Karpas-422 (cell line): Measurements from ENCODE around the gene SLC49A3. TPM values are rescaled to one million over a fixed set of nuclear protein-coding genes. Genes with fewer than 3 reads are reported as not detected.

Experiments
- DNase-seq: peaks from one replicate; pipeline ENCODE4 v3.0.0-alpha.2; 2015
- H2AFZ ChIP-seq: fragments of 200-600 bp; sonication (generic); 2 replicates; pipeline ENCODE4 v1.6.1; 2014; ENCODE audit warnings: antibody characterized with exemption, low read length, mixed read lengths
- H3K27ac ChIP-seq: fragments of 200-600 bp; sonication (generic); 2 replicates; pipeline ENCODE4 v1.5.1; 2014; ENCODE audit warnings: mild to moderate bottlenecking, low read length, moderate library complexity
- H3K27me3 ChIP-seq: fragments of 200-600 bp; sonication (generic); 2 replicates; pipeline ENCODE4 v1.6.1; 2014; ENCODE audit warnings: low read length, mixed read lengths
- H3K36me3 ChIP-seq: fragments of 200-600 bp; sonication (generic); 2 replicates; pipeline ENCODE4 v1.6.1; 2014; ENCODE audit warnings: low read length, mixed read lengths; ENCODE audit not compliant: insufficient read depth
- H3K4me1 ChIP-seq: fragments of 200-600 bp; sonication (generic); 2 replicates; pipeline ENCODE4 v1.6.1; 2014; ENCODE audit warnings: mild to moderate bottlenecking, low read length, mixed read lengths
- H3K4me2 ChIP-seq: fragments of 200-600 bp; sonication (generic); 2 replicates; pipeline ENCODE4 v1.6.1; 2014; ENCODE audit warnings: low read length, low read depth, mild to moderate bottlenecking; ENCODE audit not compliant: poor library complexity, severe bottlenecking
- H3K4me3 ChIP-seq: fragments of 200-600 bp; sonication (generic); 2 replicates; pipeline ENCODE4 v1.5.1; 2014; ENCODE audit warnings: mild to moderate bottlenecking, antibody characterized with exemption, low read length, mixed read lengths
- H3K79me2 ChIP-seq: fragments of 200-600 bp; sonication (generic); 2 replicates; pipeline ENCODE4 v1.6.1; 2014; ENCODE audit warnings: mild to moderate bottlenecking, low read length, mixed read lengths
- H3K9ac ChIP-seq: fragments of 200-600 bp; sonication (generic); 2 replicates; pipeline ENCODE4 v1.6.0; 2014; ENCODE audit warnings: low read length
- H3K9me2 ChIP-seq: fragments of 200-600 bp; sonication (generic), shearing (Covaris generic); replicated peaks from 2 replicates; pipeline ENCODE4 v1.6.0; 2014; ENCODE audit warnings: mild to moderate bottlenecking, low read length, moderate library complexity; ENCODE audit not compliant: insufficient read depth
- H3K9me3 ChIP-seq: fragments of 300-700, 200-600 bp; sonication (generic); 2 replicates; pipeline ENCODE4 v1.6.1; 2014; ENCODE audit warnings: low read length, mixed read lengths
- H4K20me1 ChIP-seq: fragments of 200-600 bp; sonication (generic); 2 replicates; pipeline ENCODE4 v1.6.1; 2014; ENCODE audit warnings: mild to moderate bottlenecking, antibody characterized with exemption, low read length, low read depth; ENCODE audit not compliant: insufficient read depth
- total RNA-seq: library from RNA; depleted of rRNA; stranded (reverse); fragments of >200 nt; shearing (Covaris generic); gene quantifications from 2 replicates; pipeline ENCODE4 v1.2.3, GENCODE V29; 2014; ENCODE audit warnings: low replicate concordance

The SLC49A3 gene
- total RNA-seq, 1 experiment from 2014 or later: not detected

- no peaks in the 10 kb centered on the region for H3K9me2 ChIP-seq
- no peaks in the 10 kb centered on the region for H3K27me3 ChIP-seq
- no peak overlapping the region for H2AFZ ChIP-seq
- no peak overlapping the region for H3K4me3 ChIP-seq
- H3K79me2 ChIP-seq: no peaks in the 10 kb centered on the region
- H4K20me1 ChIP-seq: peaks cover 6% of the 10 kb centered on the region; the same call in 1 of the 2 replicates
- no peaks in the 10 kb centered on the region for H3K36me3 ChIP-seq
- peaks cover 24% of the 10 kb centered on the region for H3K4me1 ChIP-seq
- no peak overlapping the region for H3K27ac ChIP-seq
- no peak for DNase-seq
- H3K4me2 ChIP-seq: no peak overlapping the region
- no peaks in the 10 kb centered on the region for H3K9me3 ChIP-seq
- no peak overlapping the region for H3K9ac ChIP-seq
These were observed 7.1 kb downstream of the SLC49A3 start for GRCh38 chr4:681736-682451.

GRCh38 chr4:680928-681645, 7.9 kb downstream of the SLC49A3 start:
- H2AFZ ChIP-seq: no peak overlapping the region
- H3K9me2 ChIP-seq: no peaks in the 10 kb centered on the region
- no peaks in the 10 kb centered on the region for H3K27me3 ChIP-seq
- peak; percentile 54 for DNase-seq
- no peaks in the 10 kb centered on the region for H3K9me3 ChIP-seq
- H3K9ac ChIP-seq: 0 out of 2 replicates have a peak overlapping the region, but pooled peaks have one; percentile 9
- no peak overlapping the region for H3K27ac ChIP-seq
- H3K4me3 ChIP-seq: no peak overlapping the region
- H3K4me2 ChIP-seq: no peak overlapping the region
- H3K79me2 ChIP-seq: no peaks in the 10 kb centered on the region
- peaks cover 32% of the 10 kb centered on the region for H3K4me1 ChIP-seq
- no peaks in the 10 kb centered on the region for H3K36me3 ChIP-seq
- H4K20me1 ChIP-seq: peaks cover 6% of the 10 kb centered on the region; the same call in 1 of the 2 replicates

DNA sequence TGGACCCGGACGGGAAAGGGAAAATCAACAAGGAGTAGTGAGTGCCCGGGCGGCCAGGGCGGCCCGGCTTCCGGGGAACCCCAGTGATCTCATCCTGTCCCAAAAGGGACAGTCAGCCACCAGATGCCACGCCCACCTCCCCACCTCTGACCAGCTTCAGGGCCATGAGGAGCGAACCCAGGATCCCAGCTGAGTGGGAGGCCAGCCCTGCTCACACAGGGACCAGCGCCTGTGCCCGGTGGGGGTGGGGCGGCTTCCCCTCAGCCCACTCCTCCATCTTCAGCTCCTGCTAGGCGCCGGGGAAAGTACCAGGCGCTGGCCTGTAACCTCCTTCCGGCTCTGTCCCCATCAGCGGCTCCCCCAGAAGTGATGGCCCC, 8.4 kb downstream of the SLC49A3 start:
- Histone ChIP-seq H3K4me3 (no peak overlapping the region), H4K20me1 (peaks cover 6% of the 10 kb centered on the region; the same call in 1 of the 2 replicates), H3K4me2 (no peak overlapping the region), H3K27ac (no peak overlapping the region), H3K9me2 (no peaks in the 10 kb centered on the region), H3K9me3 (no peaks in the 10 kb centered on the region), H3K36me3 (no peaks in the 10 kb centered on the region; the same call in 1 of the 2 replicates), H2AFZ (no peak overlapping the region), H3K4me1 (peaks cover 37% of the 10 kb centered on the region), H3K79me2 (peaks cover under 1% of the 10 kb centered on the region), H3K27me3 (no peaks in the 10 kb centered on the region), H3K9ac (0 out of 2 replicates have a peak overlapping the region, but pooled peaks have one; percentile 9)
- no peak for DNase-seq

GRCh38 chr4:680091-680490, 8.9 kb downstream of the SLC49A3 start:
- Histone ChIP-seq H3K9me3 (no peaks in the 10 kb centered on the region), H3K27ac (no peak overlapping the region), H3K4me2 (no peak overlapping the region), H4K20me1 (peaks cover 6% of the 10 kb centered on the region; the same call in 1 of the 2 replicates), H3K9ac (no peak overlapping the region), H3K4me1 (peaks cover 42% of the 10 kb centered on the region), H3K4me3 (no peak overlapping the region), H2AFZ (no peak overlapping the region), H3K9me2 (no peaks in the 10 kb centered on the region), H3K79me2 (peaks cover 5% of the 10 kb centered on the region), H3K27me3 (no peaks in the 10 kb centered on the region), H3K36me3 (no peaks in the 10 kb centered on the region; the same call in 1 of the 2 replicates)
- DNase-seq: no peak

DNA sequence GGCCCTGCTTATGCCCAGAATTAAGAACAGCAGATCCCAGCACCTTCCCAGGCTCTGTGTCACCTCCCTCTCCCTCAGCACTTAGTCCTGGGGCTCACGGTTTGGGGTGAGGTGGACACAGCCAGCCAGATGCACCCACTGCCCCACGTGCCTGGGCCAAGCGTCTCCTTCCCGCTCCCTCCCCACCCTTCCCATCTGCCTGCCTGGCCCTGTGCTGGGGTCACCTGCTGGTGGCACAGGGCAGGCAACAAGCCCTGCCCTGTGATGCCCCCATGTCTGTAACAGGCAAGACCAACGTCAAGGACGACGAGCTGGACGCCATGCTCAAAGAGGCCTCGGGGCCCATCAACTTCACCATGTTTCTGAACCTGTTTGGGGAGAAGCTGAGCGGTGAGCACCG, 9.3 kb downstream of the SLC49A3 start:
- H3K4me1 ChIP-seq: peaks cover 44% of the 10 kb centered on the region
- H3K9me2 ChIP-seq: no peaks in the 10 kb centered on the region
- no peaks in the 10 kb centered on the region for H3K27me3 ChIP-seq
- no peaks in the 10 kb centered on the region for H3K9me3 ChIP-seq
- no peak overlapping the region for H3K4me3 ChIP-seq
- H3K4me2 ChIP-seq: no peak overlapping the region
- H2AFZ ChIP-seq: no peak overlapping the region
- DNase-seq: no peak
- peaks cover 10% of the 10 kb centered on the region for H3K79me2 ChIP-seq
- no peak overlapping the region for H3K9ac ChIP-seq
- no peaks in the 10 kb centered on the region; the same call in 1 of the 2 replicates for H3K36me3 ChIP-seq
- H3K27ac ChIP-seq: no peak overlapping the region
- H4K20me1 ChIP-seq: peaks cover 6% of the 10 kb centered on the region; the same call in 1 of the 2 replicates

GRCh38 chr4:679104-679481, 9.9 kb downstream of the SLC49A3 start:
- no peak overlapping the region for H2AFZ ChIP-seq
- H3K27ac ChIP-seq: no peak overlapping the region
- H3K79me2 ChIP-seq: peaks cover 12% of the 10 kb centered on the region
- peaks cover 6% of the 10 kb centered on the region; the same call in 1 of the 2 replicates for H4K20me1 ChIP-seq
- no peaks in the 10 kb centered on the region for H3K27me3 ChIP-seq
- no peak overlapping the region for H3K9ac ChIP-seq
- no peak for DNase-seq
- H3K4me3 ChIP-seq: no peak overlapping the region
- H3K36me3 ChIP-seq: no peaks in the 10 kb centered on the region; the same call in 1 of the 2 replicates
- H3K4me2 ChIP-seq: no peak overlapping the region
- H3K4me1 ChIP-seq: peaks cover 44% of the 10 kb centered on the region
- no peaks in the 10 kb centered on the region for H3K9me3 ChIP-seq
- no peaks in the 10 kb centered on the region for H3K9me2 ChIP-seq

DNA sequence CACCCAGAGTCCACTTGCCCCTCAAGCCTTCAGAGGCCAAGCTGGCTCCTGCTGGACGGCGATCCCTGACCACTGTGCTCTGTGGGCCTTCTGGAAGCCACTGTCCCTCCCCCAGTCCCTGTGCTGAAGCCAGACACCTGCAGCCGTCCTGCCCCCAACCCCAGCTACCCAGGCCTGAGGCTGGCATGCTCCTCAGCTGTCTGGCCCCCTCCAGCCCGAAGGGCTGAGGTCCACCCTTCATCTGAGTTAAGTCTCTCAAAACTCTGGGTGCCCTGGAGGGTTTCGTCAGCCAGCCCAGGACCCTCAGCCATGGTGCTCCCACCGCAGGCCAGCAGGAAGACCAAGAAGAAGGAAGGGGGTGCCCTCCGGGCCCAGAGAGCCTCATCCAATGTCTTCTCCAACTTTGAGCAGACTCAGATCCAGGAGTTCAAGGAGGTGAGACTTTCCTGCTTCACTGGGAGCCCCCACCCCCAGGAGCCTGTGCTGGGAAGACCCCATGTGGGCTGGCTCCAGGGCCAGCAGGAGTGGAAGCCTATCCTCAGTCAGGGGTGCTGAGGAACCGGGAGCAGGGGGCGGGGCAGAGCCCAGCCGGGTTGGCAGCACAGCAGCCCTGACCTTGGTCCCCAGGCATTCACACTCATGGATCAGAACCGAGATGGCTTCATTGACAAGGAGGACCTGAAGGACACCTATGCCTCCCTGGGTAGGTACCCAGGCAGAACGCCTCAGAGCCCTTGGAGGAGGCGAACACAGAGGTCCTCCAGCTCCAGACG, 10.4 kb downstream of the SLC49A3 start:
- H4K20me1 ChIP-seq: peaks cover 7% of the 10 kb centered on the region; the same call in 1 of the 2 replicates
- peaks cover 44% of the 10 kb centered on the region for H3K4me1 ChIP-seq
- H3K9me3 ChIP-seq: no peaks in the 10 kb centered on the region
- peak overlapping the region; percentile 98 for H3K4me2 ChIP-seq
- H3K9me2 ChIP-seq: no peaks in the 10 kb centered on the region
- H3K36me3 ChIP-seq: peaks cover under 1% of the 10 kb centered on the region
- H3K79me2 ChIP-seq: peaks cover 15% of the 10 kb centered on the region
- H3K27me3 ChIP-seq: no peaks in the 10 kb centered on the region
- H3K4me3 ChIP-seq: no peak overlapping the region; the same call in 1 of the 2 replicates
- H3K27ac ChIP-seq: peak overlapping the region; percentile 97
- peak overlapping the region; percentile 55 for H3K9ac ChIP-seq
- H2AFZ ChIP-seq: no peak overlapping the region
- DNase-seq: no peak
